Measurements from ENCODE around the gene NR1H2.
"Not testable (repeated sequence)": the region's sequence is repeated elsewhere in the genome, so short reads cannot be mapped to it uniquely, and the experiment has no call there.

NR1H2 gene

DNA sequence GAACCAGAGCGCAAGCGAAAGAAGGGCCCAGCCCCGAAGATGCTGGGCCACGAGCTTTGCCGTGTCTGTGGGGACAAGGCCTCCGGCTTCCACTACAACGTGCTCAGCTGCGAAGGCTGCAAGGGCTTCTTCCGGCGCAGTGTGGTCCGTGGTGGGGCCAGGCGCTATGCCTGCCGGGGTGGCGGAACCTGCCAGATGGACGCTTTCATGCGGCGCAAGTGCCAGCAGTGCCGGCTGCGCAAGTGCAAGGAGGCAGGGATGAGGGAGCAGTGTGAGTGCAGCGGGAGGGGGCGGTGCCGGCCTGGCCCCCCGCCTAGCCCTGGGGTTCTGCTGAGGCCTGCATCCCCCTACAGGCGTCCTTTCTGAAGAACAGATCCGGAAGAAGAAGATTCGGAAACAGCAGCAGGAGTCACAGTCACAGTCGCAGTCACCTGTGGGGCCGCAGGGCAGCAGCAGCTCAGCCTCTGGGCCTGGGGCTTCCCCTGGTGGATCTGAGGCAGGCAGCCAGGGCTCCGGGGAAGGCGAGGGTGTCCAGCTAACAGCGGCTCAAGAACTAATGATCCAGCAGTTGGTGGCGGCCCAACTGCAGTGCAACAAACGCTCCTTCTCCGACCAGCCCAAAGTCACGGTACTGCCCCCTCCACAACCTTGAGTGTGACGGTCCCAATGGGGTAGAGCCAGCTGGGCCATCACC lies 2.1 kb downstream of the NR1H2 start:
- DNase-seq (ENCODE audit: low read depth in 2 of 2): no peak

DNA sequence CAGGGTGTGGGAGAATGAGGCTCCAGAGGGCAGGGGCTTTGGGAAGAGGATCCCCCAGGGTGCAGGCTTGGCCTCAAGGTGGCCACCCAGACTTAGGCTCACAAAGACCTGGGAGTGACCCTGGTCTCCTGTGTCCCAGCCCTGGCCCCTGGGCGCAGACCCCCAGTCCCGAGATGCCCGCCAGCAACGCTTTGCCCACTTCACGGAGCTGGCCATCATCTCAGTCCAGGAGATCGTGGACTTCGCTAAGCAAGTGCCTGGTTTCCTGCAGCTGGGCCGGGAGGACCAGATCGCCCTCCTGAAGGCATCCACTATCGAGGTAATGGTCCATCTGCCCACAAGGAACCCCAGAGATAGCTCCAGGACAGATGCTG lies 2.6 kb downstream of the NR1H2 start:
- DNase-seq (ENCODE audit: low read depth in 2 of 2): no peak

DNA sequence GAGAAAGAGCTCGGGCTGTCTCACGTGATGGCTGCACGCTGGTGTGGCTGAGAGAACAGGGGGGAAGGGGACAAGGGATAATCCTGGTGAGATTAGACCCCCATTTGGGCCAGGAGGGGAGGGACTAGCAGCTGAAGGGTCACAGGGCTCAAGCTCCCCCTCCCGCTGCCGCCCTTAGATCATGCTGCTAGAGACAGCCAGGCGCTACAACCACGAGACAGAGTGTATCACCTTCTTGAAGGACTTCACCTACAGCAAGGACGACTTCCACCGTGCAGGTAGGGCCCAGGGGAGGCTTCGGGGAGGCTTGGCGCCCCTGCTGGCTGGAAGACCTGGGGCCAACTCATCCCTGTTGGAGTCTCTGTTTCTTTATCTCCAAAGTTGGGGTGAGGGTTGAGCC lies 3.3 kb downstream of the NR1H2 start:
- DNase-seq (ENCODE audit: low read depth in 2 of 2): no peak

DNA sequence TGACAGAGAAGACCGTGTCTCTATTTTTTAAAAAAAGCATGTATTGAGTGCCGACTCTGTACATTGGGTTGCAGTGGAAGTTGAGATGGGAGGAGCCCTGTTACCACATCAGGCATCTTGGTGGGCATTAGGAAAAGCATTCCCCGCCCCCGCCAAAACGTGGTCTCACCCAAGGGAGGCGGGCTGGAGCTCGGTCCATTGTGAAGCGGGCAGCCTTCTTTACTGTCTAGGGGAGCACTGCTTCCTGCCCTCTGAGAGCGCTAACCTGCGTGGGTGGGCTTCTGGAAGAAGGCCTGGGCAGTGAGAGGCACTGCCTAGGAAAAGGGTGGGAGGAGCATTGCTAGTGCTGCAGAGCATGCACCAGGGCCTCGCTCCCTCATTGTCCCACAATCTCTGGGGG lies 3.9 kb downstream of the NR1H2 start:
- no peak for DNase-seq (ENCODE audit: low read depth in 2 of 2)

DNA sequence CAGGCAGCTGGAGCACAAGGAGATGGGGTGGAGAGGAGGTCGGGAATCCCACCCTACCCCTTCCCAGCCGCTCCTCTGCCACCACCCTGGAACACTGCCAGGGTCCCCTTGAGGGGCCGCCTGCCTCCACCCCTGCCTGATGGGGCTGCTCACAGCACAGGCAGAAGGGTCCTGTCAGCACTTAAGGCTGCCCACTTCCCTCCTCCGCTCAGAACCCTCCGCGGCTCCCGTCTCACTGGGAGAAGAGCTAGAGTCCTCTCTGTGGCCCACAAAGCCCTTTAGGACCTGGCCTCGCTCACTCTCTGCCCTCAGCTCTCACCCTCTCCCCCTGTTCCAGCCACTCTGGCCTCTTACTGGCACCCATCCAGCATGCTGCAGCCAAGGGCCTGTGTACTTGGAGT lies 4.5 kb downstream of the NR1H2 start:
- no peak for DNase-seq (ENCODE audit: low read depth in 2 of 2)

DNA sequence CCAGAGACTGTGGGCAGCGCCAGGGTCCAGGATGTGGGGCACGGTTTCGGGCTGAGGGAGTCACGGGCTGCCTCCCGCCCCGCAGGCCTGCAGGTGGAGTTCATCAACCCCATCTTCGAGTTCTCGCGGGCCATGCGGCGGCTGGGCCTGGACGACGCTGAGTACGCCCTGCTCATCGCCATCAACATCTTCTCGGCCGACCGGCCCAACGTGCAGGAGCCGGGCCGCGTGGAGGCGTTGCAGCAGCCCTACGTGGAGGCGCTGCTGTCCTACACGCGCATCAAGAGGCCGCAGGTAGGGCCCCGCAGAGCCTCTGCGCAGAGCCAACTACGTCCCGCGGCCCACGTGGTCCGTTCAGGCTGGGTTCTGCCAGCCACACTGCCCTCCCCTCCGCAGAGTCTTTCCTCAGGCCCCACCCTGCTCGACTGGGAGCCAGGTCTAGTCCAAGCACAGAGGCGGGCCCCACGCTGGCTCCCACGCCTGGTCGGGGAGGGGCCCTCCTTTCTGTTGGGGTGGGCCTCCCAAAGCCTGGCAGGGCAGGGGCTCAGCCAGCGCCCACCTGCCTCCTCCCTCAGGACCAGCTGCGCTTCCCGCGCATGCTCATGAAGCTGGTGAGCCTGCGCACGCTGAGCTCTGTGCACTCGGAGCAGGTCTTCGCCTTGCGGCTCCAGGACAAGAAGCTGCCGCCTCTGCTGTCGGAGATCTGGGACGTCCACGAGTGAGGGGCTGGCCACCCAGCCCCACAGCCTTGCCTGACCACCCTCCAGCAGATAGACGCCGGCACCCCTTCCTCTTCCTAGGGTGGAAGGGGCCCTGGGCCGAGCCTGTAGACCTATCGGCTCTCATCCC lies 5.8 kb downstream of the NR1H2 start:
- no peak for DNase-seq (ENCODE audit: low read depth in 2 of 2)

DNA sequence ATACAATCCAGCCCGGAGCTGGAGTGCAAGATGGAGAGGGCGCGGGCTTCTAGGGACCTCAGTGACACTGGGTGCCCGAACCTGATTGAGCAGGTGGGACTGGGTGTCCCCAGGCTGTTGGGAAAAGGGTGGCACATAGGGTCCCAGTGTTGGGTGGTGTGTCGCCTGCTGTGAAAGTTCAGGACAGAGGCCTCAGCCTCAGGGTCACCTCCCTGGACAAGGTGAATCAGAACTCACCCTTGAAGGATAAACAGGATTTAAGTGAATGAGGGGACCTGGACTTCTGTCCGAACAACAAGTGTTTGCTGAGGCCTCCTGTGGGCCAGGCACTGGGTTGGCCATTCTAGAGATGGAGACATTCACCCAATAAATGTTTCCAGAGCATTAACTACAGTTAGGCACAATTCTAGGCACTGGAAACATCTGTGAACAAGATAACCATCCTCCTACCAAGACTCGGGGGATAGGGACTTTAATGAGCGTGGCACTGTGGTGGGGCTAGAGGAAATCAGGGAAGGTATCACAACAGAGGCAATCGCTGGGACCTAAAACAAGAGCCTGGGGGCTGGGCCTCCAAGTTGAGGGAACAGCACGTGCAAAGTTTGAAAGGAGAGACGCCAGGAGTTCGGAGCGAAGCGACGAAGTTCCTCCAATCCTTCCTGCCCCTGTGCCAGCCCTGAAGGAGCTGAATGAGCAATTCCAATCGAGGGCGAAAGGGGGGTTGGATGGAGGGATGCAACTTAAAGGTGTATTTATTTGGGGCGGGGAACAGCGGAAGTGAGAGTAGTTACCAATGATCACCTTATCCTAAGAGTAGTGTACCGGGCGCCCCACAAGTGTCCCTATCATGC lies 7.0 kb downstream of the NR1H2 start:
- no peak for DNase-seq (ENCODE audit: low read depth in 2 of 2)

DNA sequence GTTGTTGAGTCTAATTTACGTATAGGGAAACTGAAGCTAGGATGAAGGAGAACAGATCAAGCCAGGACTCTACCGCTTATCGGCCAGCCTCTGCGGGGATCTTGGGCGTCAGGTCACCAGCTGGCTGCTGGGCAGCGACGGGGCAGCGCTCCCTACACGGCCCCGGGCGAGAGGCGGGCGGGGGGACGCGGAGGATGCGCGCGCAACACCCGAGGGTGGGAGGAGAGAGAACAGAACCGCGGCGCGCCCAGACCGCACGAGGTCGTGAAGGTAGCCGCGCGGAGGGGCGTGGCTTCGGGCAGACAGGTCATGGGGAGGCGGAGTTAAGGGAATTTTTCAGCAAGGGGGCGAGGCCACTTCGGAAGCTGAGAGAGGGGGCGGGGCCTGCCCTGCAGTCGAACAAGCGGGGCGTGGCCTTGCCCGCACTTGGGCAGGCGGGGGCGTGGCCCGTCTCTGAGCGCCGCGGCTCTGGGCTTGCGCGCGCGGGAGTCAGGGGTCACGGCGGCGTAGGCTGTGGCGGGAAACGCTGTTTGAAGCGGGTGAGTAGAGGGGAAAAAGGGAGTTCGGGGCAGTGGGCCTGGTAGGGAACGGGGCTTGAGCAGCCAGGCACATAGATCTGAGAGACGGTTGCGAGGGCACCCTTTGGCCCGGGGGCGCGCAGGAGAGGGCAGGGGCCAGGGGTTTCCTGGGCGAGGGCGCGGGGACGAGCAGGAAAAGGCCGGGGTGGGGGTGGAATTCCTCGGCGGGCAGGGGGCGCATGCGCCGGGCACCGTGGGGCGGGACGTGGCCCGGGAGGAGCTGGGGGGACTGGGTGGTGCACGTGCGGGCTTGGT lies 7.8 kb downstream of the NR1H2 start, which contains the start of gene POLD1:
POLD1 (plus strand) TSS at position 496 of the 833 bp plus-strand sequence. CDS start 14,505 bp downstream, outside the sequence.
- DNase-seq (ENCODE audit: low read depth in 2 of 2): peak; percentile 96 to 97

DNA sequence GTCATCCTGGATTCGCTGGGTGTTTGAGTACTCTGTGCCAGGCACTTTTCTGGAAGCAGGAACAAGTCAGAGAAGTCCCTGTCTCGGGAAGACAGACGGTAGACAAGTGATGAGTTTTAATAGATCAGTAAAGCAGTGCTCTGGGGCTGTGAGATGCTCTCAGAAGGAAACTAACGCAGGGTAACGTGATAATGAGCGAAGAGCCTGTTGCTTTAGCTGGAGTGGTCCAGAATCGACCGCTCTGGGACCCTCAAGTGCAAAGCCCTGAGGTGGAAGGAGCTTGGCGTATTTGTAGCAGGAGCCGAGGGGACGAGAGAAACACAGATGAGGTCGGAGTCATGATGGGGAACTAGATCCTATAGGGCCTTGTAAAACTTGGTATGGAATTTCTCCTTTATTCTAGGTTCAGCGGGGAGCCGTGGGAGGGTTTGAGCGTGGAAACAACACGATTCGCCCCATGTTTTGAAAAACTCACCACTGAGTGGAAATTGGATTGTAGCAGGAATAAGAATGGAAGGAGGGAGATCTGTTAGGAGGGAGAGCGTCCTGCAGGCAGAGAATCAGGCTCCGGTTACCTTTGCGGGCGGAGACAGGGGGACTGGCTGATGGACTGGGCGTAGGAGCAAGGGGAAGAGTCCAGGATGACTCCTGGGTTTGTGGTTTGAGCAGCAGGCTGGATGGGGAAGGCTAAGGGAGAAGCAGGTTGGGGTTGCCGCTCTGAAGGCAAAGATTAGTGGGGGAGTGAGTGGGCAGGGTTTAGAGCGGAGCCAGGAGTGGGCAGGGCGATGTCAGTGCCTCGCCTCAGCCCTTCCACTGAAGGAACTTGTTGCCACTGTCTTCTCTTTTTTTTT lies 8.7 kb downstream of the NR1H2 start:
- no peak for DNase-seq (ENCODE audit: low read depth in 2 of 2)

DNA sequence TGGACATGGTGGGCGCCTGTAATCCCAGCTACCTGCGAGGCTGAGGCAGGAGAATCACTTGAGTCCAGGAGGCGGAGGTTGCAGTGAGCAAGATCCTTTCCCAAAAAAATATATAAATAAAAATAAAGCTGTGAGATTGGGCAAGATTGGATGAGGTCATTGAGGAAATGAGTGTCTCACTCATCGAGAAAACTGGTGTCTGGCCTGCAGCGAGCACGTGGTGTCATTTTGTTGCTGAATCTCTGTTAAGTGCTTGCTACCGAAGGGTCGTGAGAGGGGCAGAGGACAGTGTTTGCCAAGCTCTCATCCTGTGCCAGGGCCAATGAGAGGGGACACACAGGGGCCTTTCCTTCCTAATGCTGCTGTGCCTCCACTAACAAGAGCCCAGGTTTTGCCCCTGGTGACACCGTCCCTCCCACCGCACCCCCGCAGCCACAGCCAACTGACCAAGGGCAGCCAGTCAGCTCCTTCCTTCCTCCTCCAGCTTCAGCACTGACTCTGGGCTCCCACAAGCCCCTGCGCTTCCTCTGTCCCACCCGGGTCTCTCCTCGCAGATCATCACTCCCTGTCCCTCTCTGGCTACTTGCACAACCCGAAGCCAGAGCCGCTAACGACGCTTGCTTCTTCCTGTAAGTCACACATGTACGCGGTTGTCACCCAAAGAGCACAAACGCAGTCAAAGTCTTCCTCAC lies 11.1 kb downstream of the NR1H2 start:
- no peak for DNase-seq (ENCODE audit: low read depth in 2 of 2)

DNA sequence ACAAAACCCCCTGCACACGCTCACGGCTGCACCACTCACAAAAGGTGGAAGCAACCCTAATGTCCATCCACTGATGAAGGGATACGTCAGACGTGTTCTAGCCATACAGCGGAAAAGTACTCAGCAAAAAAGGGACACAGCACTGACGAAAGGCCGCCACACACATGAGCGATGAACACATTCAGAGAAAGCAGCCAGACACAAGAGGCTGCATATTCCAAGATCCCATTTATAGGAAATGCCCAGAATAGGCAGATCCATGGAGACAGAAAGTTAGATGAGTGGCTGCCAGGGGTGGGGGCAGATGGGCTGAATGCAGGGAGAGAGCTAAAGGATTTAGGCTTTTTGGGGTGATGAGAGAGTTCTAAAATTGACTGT lies 11.6 kb downstream of the NR1H2 start:
- DNase-seq (ENCODE audit: low read depth in 2 of 2): no peak

DNA sequence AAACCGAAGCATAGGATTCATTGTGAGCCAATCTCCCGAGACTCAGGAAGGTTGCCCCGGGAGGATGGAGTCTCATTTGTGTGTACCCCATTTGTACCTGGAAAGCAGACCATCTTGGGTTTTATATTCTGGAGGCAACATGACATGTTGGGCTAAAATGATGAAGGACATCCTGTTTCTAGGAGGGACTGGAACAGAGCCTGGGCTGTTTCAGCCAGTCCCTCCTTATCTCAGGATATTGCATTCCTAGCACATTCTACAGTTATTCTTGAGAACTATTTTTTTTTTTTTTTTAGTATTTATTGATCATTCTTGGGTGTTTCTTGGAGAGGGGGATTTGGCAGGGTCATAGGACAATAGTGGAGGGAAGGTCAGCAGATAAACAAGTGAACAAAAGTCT lies 14.0 kb downstream of the NR1H2 start:
- DNase-seq (ENCODE audit: low read depth in 2 of 2): not testable (repeated sequence)

DNA sequence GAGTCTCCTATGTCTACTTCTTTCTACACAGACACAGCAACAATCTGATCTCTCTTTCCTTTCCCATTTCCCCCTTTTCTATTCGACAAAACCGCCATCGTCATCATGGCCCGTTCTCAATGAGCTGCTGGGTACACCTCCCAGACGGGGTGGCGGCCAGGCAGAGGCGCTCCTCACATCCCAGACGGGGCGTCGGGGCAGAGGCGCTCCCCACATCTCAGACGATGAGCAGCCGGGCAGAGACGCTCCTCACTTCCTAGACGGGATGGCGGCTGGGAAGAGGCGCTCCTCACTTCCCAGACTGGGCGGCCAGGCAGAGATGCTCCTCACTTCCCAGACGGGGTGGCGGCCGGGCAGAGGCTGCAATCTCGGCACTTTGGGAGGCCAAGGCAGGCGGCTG lies 14.7 kb downstream of the NR1H2 start:
- not testable (repeated sequence) for DNase-seq (ENCODE audit: low read depth in 2 of 2)

DNA sequence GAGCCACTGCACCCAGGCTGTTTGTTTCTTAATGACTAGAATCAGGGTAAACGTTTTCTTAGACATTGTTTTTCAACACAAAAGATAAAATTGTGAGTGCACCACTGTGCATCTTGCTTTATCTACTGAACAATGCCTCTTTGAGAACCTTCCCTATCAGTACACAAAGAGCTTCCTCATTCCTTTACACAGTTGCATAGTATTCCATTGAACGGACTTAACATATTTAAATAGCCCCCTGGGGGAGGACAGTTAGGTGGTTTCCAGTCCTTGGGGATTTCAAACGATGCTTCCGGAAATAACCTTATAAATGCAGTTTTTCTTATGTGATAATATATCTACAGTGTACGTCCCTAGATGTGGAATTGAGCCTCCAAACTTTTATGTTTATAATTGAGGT lies 16.5 kb downstream of the NR1H2 start:
- no peak for DNase-seq (ENCODE audit: low read depth in 2 of 2)

DNA sequence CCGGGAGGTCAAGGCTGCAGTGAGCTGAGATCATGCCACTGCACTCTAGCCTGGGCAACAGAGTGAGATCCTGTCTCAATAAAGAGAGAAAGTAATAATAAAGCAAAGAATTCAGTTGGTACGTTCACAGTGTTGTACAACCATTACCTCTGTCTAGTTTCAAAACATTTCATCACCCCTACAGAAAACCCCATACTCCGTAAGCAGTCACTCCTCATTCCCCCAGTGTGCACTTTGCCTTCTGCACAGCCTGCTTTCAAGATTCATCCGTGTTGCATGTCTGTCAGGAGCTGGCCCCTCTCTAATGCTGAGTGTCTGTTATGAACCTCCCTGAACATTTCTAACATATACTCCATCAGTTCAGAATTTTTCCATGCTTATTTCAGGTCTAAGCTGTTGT lies 17.3 kb downstream of the NR1H2 start:
- no peak for DNase-seq (ENCODE audit: low read depth in 2 of 2)

DNA sequence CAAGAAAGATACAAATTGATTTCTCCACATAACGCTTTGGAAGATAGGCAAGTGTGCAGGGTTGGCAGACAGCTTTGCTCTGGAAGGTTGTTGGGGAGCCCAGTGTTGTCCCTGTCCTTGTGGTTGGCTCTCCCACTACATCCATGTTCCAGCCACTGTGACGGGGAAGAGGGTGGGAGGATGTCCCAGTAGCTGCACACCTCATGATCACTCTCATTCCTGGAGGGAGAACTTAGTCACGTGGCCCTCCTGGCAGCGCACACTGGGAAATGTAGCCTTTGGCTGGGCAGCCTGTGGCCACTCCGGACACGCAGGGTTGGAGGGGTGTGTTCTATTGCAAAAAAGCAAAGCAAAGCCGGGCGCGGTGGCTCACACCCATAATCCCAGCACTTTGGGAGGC lies 17.8 kb downstream of the NR1H2 start:
- no peak for DNase-seq (ENCODE audit: low read depth in 2 of 2)

DNA sequence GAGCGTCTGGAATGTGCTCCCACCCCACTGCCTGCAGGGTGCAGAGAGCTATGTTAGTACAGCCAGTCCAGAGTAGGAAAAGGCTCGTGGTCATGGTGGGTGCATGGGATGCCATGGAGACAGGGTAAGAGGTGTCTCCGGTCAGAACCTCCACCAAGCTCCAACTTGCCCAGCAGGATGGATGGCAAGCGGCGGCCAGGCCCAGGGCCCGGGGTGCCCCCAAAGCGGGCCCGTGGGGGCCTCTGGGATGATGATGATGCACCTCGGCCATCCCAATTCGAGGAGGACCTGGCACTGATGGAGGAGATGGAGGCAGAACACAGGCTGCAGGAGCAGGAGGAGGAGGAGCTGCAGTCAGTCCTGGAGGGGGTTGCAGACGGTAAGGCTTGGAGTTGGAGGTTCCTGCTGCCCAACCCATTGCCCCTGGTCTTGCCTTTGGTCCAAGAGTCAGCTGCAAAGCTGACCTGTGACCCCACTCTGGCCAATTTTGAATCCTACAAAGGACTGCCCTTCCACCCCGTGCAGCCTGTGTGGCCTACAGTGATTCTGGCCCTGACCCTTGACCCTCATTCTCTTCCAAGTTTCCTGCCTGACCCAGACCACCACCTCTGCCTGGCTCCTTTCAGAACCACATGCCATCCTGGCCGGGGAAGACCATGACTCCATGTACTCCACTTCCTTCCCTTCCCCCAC lies 22.6 kb downstream of the NR1H2 start:
- DNase-seq (ENCODE audit: low read depth in 2 of 2): no peak

DNA sequence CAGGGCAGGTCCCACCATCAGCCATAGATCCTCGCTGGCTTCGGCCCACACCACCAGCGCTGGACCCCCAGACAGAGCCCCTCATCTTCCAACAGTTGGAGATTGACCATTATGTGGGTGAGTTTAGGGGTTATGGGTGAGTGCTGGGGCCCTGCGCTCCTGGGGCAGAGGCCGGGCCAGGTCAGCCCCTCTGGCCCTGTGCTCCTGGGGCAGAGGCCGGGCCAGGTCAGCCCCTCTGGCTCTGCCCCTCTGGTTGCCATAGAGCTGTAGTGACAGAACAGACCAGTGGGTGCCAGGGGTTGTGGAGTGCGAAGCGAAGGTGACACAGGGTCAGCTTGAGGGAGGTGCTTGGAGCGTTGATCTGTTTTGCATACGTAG lies 23.1 kb downstream of the NR1H2 start:
- no peak for DNase-seq (ENCODE audit: low read depth in 2 of 2)
